ENCODE data around the gene CASP5.
"Not testable (repeated sequence)": the region's sequence is repeated elsewhere in the genome, so short reads cannot be mapped to it uniquely, and the experiment has no call there.

- TF ChIP-seq ZC3H11A (IDR thresholded peaks at IDR 0.05); EP300 (IDR thresholded peaks at IDR 0.05); CTCF (IDR thresholded peaks at IDR 0.05); SMC3 (IDR thresholded peaks at IDR 0.05); POLR2A (IDR thresholded peaks at IDR 0.05; ENCODE audit: low read length); RFX5 (IDR thresholded peaks at IDR 0.05); HOXA7 (CRISPR knock-in tag; IDR thresholded peaks at IDR 0.05); USF2 (IDR thresholded peaks at IDR 0.05); MAFK (IDR thresholded peaks at IDR 0.05; ENCODE audit: partially characterized antibody); ZSCAN20 (CRISPR knock-in tag; IDR thresholded peaks at IDR 0.05): not testable (repeated sequence)
Observed at GRCh38 chr11:105072080-105072479, 49.1 kb upstream of the CASP5 start.

Data from A549 (cell line).